Caki2 (cell line): ENCODE measurements around the gene COL5A2. TPM values are rescaled to one million over a fixed set of nuclear protein-coding genes. Genes with fewer than 3 reads are reported as not detected.

Experiments used
- DNase-seq: peaks from one replicate; pipeline ENCODE4 v3.0.0-alpha.2; 2015; ENCODE audit warnings: low read depth
- in situ Hi-C: cut with HindIII; loops from 2 replicates; pipeline ENCODE4 v1.10.0; 2016; ENCODE audit warnings: low sequenced_read_pairs, low pct_unique_long_range_greater_than_20kb, mixed read lengths
- total RNA-seq: library from RNA; depleted of rRNA; stranded (reverse); fragments of >200 nt; shearing (Covaris generic); gene quantifications from 2 replicates; pipeline ENCODE4 v1.2.3, GENCODE V29; 2014; ENCODE audit warnings: low replicate concordance; rRNA removed

The COL5A2 gene
- total RNA-seq, 1 experiment from 2014 or later: 2.0 TPM

DNA sequence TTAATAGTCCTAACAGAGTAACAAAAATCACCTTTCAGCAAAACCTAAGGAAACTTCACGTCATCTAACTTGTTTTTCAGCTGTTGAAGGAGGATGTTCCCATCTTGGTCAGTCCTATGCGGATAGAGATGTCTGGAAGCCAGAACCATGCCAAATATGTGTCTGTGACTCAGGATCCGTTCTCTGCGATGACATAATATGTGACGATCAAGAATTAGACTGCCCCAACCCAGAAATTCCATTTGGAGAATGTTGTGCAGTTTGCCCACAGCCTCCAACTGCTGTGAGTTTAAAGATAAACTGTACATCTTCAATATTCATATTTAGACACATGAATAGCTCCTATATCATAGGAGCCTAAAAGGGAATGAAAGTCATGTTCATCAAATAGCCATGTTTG lies 194.9 kb downstream of the COL5A2 start:
- DNase-seq: no peak
- in situ Hi-C loops: no loop called here

DNA sequence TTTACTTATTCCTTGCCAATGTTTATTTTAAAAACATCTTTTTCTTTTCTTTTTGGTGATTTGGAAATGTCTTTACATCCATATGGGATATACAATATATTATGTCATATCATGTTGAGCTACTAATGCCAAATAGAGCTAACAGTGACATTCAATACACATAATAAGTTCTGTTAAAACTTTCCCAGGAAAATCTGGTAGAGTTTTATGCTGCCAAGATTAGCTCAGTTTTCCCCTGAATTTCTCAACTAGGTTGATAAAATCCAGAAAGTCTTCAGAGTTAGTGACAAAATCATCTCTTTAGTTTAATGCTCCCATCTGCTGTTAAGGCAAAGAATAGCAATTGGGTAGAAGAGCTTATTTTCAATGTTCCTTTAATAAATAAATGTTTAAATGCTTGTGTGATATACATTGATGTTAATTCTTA lies 195.5 kb downstream of the COL5A2 start:
- in situ Hi-C loops: no loop called here
- no peak for DNase-seq

DNA sequence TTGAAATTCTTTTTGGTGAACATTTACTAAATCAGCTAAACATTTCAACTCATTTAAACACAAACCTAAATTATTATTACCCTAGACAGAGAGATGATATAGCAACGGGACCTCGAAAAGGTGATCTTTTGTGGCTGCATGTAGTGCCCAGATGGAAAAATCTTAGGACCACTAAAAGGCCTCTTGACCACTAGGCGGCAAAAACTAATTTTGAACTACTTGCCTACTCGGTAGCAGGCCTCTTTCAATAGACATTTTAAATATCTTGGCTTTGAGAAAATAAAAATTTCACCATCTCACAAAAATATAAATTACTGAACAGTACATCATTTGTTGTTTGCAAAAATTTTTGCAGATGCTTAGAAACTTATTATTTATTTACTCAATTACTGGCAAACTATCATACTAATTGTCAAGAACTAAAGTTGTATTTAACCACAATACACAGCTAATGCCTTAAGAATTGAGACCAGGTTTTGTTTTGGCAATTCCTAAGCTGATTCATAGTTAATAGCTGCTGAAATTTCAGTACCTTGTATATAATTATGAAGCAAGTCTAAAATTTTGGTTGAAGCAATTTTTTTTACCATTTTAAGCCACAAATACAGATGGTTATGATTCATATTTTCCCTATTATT lies 196.0 kb downstream of the COL5A2 start:
- peak; percentile 6 for DNase-seq
- in situ Hi-C loops: no loop called here

Other genes starting within 250 kb of the COL5A2 start
- gene COL3A1, start 205.4 kb downstream of the COL5A2 start, total RNA-seq: 0.03 and 3.6 TPM in 2 replicates